ENCODE data around the gene ORM1.

ORM1 gene

GRCh38 chr9:114282926-114283325, 40.0 kb upstream of the ORM1 start:
- H3K4me3 ChIP-seq (ENCODE audit: low read length), result no peak overlapping the region
- DNase-seq (ENCODE audit: low read depth), result peak; percentile 78
- TF ChIP-seq, protein P1, sequence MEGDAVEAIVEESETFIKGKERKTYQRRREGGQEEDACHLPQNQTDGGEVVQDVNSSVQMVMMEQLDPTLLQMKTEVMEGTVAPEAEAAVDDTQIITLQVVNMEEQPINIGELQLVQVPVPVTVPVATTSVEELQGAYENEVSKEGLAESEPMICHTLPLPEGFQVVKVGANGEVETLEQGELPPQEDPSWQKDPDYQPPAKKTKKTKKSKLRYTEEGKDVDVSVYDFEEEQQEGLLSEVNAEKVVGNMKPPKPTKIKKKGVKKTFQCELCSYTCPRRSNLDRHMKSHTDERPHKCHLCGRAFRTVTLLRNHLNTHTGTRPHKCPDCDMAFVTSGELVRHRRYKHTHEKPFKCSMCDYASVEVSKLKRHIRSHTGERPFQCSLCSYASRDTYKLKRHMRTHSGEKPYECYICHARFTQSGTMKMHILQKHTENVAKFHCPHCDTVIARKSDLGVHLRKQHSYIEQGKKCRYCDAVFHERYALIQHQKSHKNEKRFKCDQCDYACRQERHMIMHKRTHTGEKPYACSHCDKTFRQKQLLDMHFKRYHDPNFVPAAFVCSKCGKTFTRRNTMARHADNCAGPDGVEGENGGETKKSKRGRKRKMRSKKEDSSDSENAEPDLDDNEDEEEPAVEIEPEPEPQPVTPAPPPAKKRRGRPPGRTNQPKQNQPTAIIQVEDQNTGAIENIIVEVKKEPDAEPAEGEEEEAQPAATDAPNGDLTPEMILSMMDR (IDR thresholded peaks at IDR 0.05; ENCODE audit: insufficient read depth, low read depth, low read length, missing control alignments), result no peak

DNA sequence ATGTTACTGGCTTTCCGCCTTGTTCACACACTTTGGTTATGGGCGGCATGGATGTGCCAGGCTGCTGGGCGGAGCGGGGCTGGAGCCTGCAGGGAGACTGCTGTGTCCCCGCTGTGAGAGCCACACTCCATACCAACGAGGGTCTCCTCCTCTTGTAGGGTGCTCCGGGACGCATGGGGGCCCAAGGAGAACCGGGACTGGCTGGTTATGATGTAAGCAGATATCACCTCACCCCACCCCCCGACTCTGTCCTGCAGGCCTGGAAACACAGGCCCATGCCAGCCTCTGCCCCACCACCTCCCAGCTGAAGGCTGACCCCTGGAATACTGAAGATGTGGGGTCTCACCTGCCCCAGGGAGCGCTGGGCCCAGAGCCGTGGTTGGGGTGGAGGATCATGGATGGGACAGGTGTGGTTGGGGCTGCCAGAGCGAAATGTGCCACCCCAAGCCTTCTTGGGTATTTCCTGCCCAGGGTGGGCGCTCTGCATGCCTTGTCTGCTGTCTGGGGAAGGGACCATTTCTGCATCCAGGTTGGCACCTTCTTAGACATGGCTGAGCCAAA, 39.3 kb upstream of the ORM1 start:
- DNase-seq (ENCODE audit: low read depth), result no peak
- H3K4me3 ChIP-seq (ENCODE audit: low read length), result no peak overlapping the region
- TF ChIP-seq, protein P1 (IDR thresholded peaks at IDR 0.05; ENCODE audit: insufficient read depth, low read depth, low read length, missing control alignments), result no peak

DNA sequence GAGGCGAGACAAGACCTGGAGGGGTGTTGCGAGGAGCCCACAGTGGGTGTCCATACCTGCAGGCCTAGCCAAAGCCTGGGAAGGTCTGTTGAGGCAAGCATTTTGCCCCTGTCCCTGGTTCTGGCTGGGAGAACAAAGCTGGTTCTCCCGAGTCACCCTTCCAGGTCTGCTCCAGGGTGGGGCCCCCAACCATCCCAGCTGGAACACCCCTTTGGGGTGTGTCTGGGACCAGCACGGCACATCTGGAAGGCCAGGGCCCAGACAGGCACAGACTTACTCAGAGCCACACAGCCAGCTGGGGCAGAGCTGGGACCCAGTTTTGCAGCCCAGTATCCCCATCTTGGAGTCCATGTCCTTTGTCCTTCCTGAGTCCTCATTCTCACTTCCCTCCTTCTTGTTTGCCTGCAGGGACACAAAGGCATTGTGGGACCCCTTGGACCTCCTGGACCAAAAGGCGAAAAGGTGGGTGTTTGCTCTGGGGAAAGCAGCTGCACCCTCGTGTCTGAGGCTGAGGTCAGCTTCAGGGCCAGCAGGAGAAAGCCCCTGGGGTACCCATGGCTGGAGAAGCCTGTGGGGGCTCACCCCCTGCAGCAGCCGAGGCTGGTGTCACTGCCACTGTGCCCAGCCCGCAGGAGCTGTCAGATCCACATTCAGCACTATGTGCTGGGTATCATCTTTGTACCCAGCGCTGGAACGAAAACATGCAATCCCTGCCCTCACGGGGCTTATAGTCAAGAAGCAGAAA, 38.4 kb upstream of the ORM1 start:
- peak; percentile 19 for DNase-seq (ENCODE audit: low read depth)
- TF ChIP-seq, protein P1 (IDR thresholded peaks at IDR 0.05; ENCODE audit: insufficient read depth, low read depth, low read length, missing control alignments), result no peak
- no peak overlapping the region for H3K4me3 ChIP-seq (ENCODE audit: low read length)

DNA sequence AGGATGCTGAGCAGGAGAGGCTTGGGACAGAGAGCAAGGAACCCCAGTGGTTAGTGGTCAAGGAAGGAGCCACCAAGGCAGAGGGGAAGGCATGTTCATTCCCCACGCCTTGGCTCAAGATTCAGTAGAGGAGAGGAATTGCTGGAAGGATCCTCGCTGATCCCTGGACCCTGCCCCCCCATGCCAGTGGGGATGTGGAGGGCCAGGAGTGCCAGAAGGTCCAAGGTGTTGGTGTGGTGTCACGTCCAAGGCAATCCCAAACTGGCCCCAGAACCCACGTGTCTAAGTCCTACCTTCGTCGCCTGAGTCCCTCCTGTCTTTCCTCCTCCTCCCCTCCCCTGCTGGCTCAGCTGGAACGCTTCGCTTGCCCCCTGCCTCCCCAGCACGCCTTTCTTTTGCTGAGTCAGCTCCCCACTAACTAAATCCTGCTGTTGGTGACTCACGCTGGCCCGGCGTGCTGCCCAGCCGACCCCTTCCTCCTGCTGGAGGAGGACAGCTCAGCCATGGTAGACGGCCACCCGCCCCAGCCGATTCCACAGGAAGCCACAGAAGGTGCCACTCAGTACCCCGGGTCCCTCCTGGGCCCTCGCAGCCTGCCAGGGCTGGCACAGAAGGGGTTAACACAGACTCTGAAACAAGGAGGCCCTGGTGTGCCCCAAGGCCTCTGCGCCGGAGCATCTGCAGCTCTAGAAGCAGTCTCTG, 37.6 kb upstream of the ORM1 start:
- no peak overlapping the region for H3K4me3 ChIP-seq (ENCODE audit: low read length)
- TF ChIP-seq, protein P1 (IDR thresholded peaks at IDR 0.05; ENCODE audit: insufficient read depth, low read depth, low read length, missing control alignments), result no peak
- DNase-seq (ENCODE audit: low read depth), result peak; percentile 73

- TF ChIP-seq, protein P1 (IDR thresholded peaks at IDR 0.05; ENCODE audit: insufficient read depth, low read depth, low read length, missing control alignments), result no peak
- no peak overlapping the region for H3K4me3 ChIP-seq (ENCODE audit: low read length)
- no peak for DNase-seq (ENCODE audit: low read depth)
These were observed 36.7 kb upstream of the ORM1 start for GRCh38 chr9:114286146-114286679.

GRCh38 chr9:114287001-114287762, 35.7 kb upstream of the ORM1 start:
- TF ChIP-seq, protein P1 (IDR thresholded peaks at IDR 0.05; ENCODE audit: insufficient read depth, low read depth, low read length, missing control alignments), result no peak
- no peak overlapping the region for H3K4me3 ChIP-seq (ENCODE audit: low read length)
- no peak for DNase-seq (ENCODE audit: low read depth)

All from epithelial cell of esophagus (primary cell).